GM12891 (cell line): ENCODE results near the gene GSTM4.
A peak's percentile ranks its signal among the peaks of the same experiment; 100 is the strongest.

Experiments
- DNase-seq: peaks from one replicate; pipeline ENCODE4 v3.0.0; 2011; ENCODE audit warnings: low spot score; ENCODE audit not compliant: insufficient read length
- FAIRE-seq: peaks from 2 replicates; lab custom pipeline; 2011; peaks lifted over from hg19 to GRCh38; lab: Jason Lieb, UNC
- PAX5 ChIP-seq: IDR thresholded peaks from 2 replicates; pipeline ENCODE4 v1.6.1; 2011; ENCODE audit warnings: low read length, moderate library complexity, mild to moderate bottlenecking; ENCODE audit not compliant: insufficient read depth, severe bottlenecking
- POLR2A ChIP-seq: IDR thresholded peaks from 2 replicates; pipeline ENCODE4 v1.6.1; 2011; ENCODE audit warnings: low read depth, low read length, control low read depth
- POLR2AphosphoS5 ChIP-seq: IDR thresholded peaks from 2 replicates; pipeline ENCODE4 v1.6.1; 2011; ENCODE audit warnings: low read depth, low read length, control low read depth
- POU2F2 ChIP-seq: IDR thresholded peaks from 2 replicates; pipeline ENCODE4 v1.6.1; 2011; ENCODE audit warnings: low read depth, mild to moderate bottlenecking, control low read depth, low read length, moderate library complexity
- SPI1 ChIP-seq: IDR thresholded peaks from 2 replicates; pipeline ENCODE4 v1.6.1; 2011; ENCODE audit warnings: low read depth, low read length, control low read depth
- TAF1 ChIP-seq: IDR thresholded peaks from 2 replicates; pipeline ENCODE4 v1.6.1; 2011; ENCODE audit warnings: low read depth, low read length, control low read depth

Gene GSTM4

GRCh38 chr1:109618661-109619575 is 37.0 kb upstream of the GSTM4 start:
- FAIRE-seq (no peak), DNase-seq (no peak)
- TF ChIP-seq POLR2A (no peak), TAF1 (no peak)

- FAIRE-seq, result peak; percentile 75
- TF ChIP-seq SPI1 (no peak; the same call in 1 of the 2 replicates), PAX5 (no peak), POLR2AphosphoS5 (peak; percentile 87), POLR2A (peak; percentile 88), TAF1 (peak; percentile 48; the same call in 1 of the 2 replicates), POU2F2 (peak; percentile 48; the same call in 1 of the 2 replicates)
Measured at GRCh38 chr1:109619576-109620400, 36.1 kb upstream of the GSTM4 start, which contains the start of the genes AMPD2 and GNAT2. TSS of gene AMPD2 (plus strand) at chr1:109619837. CDS start at chr1:109621176, 1,339 bp downstream. TSS of gene GNAT2 (minus strand) at chr1:109619616. CDS start at chr1:109612870, 6,746 bp downstream.

GRCh38 chr1:109620401-109620791 is 35.5 kb upstream of the GSTM4 start:
- no peak for TF ChIP-seq SPI1
- no peak for TF ChIP-seq PAX5
- no peak for DNase-seq
- FAIRE-seq, result no peak

More at GRCh38 chr1:109619576-109620400, 36.1 kb upstream of the GSTM4 start, which contains the start of the genes AMPD2 and GNAT2:
- peak; percentile 76 for DNase-seq

- peak; percentile 72 for FAIRE-seq
- peak; percentile 98 for DNase-seq
- TF ChIP-seq POLR2A (no peak), PAX5 (no peak), POU2F2 (no peak), POLR2AphosphoS5 (no peak), SPI1 (0 out of 2 replicates have a peak, but pooled peaks have one; percentile 10)
Measured at GRCh38 chr1:109620841-109621286, 35.0 kb upstream of the GSTM4 start.

DNA sequence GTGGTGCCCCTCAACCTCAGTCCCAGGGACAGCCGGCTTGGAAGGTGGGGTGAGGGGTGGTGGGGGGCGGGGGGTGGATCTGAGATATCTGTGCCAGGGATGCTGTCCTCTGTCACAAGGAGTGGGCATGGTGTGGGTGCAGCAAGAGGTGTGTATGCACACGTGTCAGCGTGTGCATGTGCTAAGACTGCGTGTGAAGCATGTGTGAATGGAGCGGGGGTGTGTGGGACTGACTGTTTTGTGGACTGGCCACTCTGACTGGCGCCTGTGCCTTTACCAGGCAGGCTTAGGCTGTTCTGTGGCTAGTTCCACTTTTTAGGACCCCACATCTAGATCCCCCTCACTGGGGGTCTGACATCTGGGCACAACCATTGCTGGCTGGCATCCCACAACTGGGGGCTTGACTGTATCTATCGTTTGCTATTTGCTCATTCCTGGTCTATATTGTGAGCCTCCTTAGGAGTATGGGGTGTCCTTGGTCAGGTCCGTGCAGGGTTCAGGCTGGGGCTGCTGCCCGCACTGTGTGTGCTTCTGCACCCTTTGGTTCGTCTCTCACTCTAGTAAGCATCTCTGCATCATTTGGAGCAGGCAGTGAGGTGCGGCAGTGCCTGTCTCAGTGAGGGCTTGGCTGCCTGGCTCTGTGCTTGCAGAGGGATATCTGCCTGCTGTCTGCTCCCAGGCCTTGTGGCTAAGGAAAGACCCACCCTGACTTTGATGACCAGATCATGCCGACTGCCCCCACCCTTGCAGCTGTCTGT is 34.3 kb upstream of the GSTM4 start:
- peak; percentile 65 for FAIRE-seq
- no peak for DNase-seq
- TF ChIP-seq POLR2AphosphoS5 (no peak), TAF1 (no peak), POLR2A (no peak), PAX5 (no peak), POU2F2 (no peak), SPI1 (no peak)

DNA sequence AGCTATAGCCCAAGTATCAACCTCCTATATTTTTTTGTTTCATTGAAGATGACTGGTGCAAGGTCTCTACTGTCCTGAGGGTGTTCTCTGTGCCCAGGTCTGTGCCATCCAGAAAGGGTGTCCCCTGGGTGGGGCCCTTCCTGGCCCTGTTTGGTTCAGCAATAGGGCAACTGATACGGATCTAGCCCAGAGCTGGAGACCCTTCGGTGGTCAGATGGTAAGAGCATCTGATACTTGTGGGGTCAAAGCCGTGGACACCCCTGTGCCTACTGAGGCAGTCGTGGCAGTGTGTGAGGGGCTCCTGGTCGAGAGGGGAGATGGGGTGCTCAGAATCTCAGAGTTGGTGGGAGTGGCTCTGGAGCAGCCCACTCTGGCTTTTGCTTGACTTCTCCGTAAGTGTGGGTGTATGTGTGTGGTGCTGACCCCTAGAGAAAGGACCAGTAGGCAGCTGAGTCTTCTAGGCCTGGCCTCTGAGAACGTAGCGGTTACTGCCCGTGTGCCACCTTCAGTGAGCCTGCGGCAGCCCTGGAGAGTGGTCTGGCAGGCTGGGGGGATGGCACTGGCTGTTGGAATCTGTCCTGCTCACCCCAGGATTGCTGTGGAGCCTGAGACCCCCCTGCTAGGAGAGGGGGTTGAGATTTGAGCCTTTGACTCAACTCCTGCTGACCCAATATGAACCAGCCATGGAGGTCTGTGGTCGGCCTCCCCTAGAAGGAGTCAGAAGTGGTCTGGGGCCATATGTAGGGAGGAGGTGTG is 33.6 kb upstream of the GSTM4 start:
- DNase-seq (no peak), FAIRE-seq (no peak)
- TF ChIP-seq PAX5 (no peak), POLR2AphosphoS5 (0 out of 2 replicates have a peak, but pooled peaks have one; percentile 25)

GRCh38 chr1:109622895-109623294 is 33.0 kb upstream of the GSTM4 start:
- no peak for FAIRE-seq
- no peak for DNase-seq
- TF ChIP-seq PAX5 (no peak), POLR2A (no peak), POU2F2 (no peak), SPI1 (no peak), TAF1 (no peak), POLR2AphosphoS5 (no peak)

DNA sequence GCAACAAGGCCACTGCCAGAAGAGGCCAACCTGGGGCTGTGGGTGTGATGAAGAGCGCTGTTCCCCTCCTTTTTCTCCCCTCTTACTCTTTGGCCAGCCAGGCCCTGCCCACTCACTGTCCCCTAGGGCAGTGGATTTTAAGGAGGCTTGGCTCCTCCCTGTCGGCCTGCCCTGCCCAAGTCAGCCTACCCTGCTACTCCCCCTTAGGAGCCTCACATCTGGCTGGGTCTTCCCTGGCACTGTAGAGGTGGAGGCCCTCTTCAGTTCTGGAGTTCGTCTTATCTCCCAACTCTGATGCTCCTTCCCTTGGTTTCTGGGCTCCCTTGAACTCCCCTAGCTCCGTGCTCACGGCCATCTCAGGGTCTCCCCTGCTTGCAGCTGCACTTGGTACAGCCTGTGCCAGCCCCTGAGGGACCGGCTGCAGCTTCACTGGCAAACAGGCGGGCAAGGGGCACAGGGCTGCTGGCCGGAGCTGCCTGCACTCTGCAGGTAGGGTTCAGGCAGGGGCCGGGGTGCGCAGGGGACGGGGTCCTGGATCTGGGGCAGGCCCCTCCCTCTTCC is 32.2 kb upstream of the GSTM4 start:
- DNase-seq, result no peak
- no peak for TF ChIP-seq PAX5
- no peak for TF ChIP-seq SPI1
- no peak for TF ChIP-seq POLR2AphosphoS5
- TF ChIP-seq POLR2A, result no peak
- no peak for TF ChIP-seq POU2F2
- TF ChIP-seq TAF1, result no peak
- FAIRE-seq, result no peak
